Vagina (tissue), 2 donors: ENCODE measurements around the gene SLC29A1.

Source experiments
- CTCF ChIP-seq, 3 experiments: fragments of 450-650 bp in 2 of 3; fragments of 200-600 bp in 1 of 3; sonication (generic) in 1 of 3; IDR thresholded peaks; one replicate each; pipeline ENCODE4 v1.5.1; 2017 to 2019; ENCODE audit warnings: antibody characterized with exemption in 3 of 3, mild to moderate bottlenecking in 2 of 3, moderate library complexity in 2 of 3
- POLR2AphosphoS5 ChIP-seq, 2 donors: sonication (generic); formaldehyde crosslinking; IDR thresholded peaks; one replicate each; pipeline ENCODE4 v1.9.0; 2017; ENCODE audit warnings: antibody characterized with exemption in 2 of 2, mild to moderate bottlenecking in 2 of 2, low read depth in 1 of 2; ENCODE audit not compliant: insufficient read depth in 1 of 2

GRCh38 chr6:44228031-44228430 lies 4.6 kb downstream of the SLC29A1 start:
- TF ChIP-seq CTCF (IDR thresholded peaks at IDR 0.05) = no peak
- no peak for TF ChIP-seq POLR2AphosphoS5 (IDR thresholded peaks at IDR 0.05; ENCODE audit: insufficient read depth in 1 of 2, low read depth in 1 of 2)
